Activated CD4-positive, alpha-beta T cell treated with anti-CD3 and anti-CD28 coated beads, Interleukin-2, amount 50 U/mL, for 4 hours (primary cell): ENCODE results near the gene CATSPER3.

Experiments
- DNase-seq, 2 experiments: peaks; one replicate each; pipeline ENCODE4 v3.0.0-alpha.2; 2020

The CATSPER3 gene

GRCh38 chr5:135046661-135047346 is 79.1 kb downstream of the CATSPER3 start:
- no peak for DNase-seq

DNA sequence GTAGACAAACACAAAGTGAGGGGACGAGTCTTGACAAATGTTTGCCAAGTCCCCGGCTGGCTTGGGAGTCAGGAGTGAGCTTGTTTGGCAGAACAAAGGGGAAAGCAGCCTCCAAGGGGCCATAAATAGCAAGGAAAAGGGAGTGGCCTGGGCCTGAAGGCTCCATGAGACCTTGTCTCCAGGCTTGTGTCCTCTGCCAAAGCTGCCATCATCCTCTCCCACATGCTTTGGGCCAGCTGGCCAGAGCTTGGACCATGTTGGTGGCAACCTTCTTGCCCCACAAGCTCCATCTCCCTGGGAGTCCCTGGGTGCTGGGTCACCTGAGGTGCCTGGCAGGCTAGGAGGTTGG is 79.6 kb downstream of the CATSPER3 start:
- DNase-seq = no peak

GRCh38 chr5:135048286-135048685 is 80.6 kb downstream of the CATSPER3 start:
- no peak for DNase-seq

GRCh38 chr5:135048930-135049329 is 81.2 kb downstream of the CATSPER3 start:
- DNase-seq = no peak

DNA sequence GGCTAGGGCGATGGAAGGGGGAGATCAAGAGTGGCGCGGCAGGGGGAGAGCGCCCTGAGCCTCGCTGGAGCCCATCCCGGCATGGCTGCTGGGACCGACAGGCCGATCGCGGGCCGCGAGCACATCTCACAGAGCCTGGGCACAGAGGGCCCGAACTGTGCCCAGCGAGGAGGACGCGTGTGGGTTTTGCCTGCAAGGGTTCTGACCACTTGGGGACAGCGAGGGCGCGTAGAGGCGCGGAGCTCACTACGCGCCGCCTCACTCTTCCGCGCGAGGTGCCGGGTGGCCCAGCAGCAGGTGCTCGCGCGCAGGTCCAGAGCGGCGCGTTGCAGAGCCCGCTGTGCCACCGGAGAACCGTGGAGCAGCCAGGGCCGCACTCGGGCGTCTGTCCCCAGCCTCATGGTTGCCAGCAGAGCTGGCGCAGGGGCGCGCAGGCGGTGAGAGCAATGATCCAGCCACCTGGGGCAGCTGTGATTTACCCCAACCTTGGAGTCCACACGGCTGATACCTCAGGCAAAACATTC is 82.6 kb downstream of the CATSPER3 start:
- no peak for DNase-seq

DNA sequence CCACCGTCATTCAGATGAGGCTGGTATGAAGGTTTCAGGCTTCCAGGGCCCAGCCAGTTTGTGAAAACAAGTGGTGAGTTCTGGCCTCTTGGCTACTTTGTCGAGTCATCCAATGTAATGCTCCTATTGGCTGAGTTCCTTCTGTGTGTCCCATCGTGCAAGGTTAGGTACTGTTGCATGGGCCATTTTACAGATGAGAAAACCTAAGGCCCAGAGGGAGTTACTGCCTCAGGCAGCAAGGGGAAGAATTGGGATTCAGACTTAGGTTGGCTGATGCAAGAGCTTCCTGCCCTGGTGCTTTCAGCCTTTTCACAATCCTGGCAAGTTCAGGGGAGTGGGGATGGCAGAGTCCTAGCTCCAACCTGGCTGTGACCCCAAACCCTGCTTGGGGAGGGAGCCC is 83.7 kb downstream of the CATSPER3 start:
- DNase-seq = no peak

DNA sequence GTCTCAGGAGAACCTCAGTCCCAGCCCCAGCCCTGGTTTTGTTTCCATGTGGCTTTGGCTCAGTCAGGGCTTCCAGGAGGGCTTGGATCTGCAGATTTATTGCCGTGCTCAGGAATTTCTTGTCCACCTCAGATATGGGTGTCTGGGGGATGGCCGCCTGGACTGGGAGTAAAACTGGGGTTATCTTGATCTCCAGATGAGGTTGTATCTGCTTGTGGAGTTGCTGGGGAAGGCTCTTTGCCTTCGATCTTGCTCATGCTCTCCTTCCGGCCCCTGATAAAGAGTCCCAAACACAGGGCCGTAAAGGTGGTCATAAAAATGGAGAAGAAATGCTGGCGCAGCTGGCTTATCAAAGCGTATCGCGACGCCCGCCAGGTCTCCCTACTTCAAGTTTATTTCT is 84.2 kb downstream of the CATSPER3 start:
- no peak for DNase-seq

GRCh38 chr5:135052511-135053145 is 84.9 kb downstream of the CATSPER3 start:
- no peak for DNase-seq

DNA sequence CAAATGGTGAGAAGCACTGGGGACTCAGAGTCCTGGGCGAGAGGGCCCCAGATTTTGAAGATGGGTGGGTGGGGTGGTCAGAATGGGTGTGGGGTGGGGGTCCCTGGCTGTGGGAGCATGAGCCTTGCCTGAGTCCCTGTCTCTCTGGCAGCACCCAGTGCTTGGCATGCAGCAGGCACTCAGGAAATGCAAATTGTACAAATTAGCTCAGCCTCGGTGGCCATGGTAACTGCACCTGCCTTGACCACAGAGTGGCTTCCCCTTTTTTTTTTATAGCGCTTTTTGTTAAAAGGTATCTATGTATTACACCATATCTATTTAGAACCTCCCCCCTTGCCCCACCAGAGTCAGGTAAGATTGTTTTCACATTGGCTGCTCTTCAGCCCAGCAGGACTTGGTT is 85.6 kb downstream of the CATSPER3 start:
- DNase-seq = no peak

GRCh38 chr5:135053989-135054388 is 86.3 kb downstream of the CATSPER3 start:
- no peak for DNase-seq

GRCh38 chr5:135054546-135054945 is 86.8 kb downstream of the CATSPER3 start:
- no peak for DNase-seq

DNA sequence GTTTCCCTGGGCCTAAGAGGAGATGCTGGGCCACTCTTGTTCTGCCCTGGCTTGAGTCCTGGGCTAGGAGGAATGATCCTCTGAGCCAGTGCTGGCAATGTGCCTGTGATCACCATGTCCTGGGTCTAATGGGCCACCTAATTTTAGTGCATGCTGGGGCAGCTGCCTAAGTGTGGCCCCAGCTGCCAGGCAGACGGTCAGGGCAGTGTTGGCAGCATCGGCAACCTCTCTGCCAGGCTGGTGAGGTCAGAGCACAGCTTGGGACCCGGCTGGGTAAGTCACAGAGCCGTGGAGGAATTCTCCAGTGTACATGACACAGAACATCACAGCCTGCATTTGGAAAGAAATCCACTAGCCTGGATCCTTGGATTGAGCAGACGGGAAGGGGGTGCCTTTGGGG is 87.7 kb downstream of the CATSPER3 start:
- DNase-seq = no peak

- DNase-seq = no peak
Observed at GRCh38 chr5:135056316-135057030, 88.8 kb downstream of the CATSPER3 start.

- DNase-seq = no peak
Observed at GRCh38 chr5:135057233-135057632, 89.5 kb downstream of the CATSPER3 start.

DNA sequence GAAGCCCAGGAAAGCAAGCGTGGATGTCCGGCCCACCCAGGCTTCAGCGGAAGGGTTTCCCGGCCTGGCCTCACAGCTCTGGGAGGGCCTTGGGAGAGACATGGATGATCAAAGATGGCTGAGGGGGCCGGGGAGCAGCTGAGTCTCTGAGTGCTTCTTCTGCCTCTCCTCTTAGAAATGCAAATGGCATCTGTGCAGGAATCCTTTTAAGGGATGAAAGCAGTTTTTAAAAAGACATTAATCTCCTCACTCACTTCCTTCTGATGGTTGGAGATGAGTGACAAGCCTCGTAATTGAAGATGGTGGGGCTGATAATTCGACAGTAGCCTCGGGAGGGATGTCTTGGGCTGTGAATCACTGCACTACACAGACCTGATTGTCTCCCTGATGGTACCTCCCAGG is 90.6 kb downstream of the CATSPER3 start:
- DNase-seq = no peak

DNA sequence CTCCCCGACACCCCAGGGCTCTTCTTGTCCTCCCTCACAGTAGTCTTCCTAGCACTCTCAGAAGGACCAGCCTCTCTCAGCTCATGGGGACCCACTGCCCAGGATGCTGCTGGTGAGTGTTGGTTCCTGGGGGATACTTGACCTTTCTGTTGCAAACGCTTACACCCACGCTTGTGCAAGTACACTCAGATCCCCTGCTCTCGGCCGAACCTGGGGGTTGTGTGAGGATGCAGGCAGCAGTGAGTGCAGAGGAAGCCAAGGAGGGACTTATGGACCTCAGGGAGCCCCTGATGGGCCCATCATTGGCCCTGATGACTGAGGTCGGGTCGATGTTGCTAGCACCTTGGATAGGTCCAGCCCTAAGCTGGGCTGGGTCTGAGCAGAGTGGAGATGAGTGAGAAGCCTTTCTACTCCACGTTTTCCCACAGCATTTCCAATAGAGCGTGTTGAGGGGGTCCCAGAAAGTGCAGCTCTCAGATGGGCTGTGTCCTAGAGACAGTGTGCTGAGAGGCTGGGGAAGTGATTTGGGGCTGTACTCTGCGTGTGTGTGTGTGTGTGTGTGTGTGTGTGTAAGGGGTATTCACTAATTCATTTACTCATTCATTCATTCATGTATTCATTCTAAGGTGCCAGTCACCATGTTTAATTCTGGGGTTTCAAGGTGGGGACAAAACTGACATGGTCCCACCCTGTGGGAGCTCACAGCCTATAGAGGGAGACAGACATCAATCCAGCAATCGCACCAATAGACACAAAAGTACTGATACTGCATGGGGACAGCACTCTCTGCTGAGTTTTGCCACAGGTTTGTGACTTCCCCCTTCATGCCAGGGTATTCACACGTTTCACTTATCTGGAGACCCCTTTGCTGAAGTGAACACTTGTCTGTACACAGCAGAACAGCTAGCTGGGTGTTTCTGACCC is 91.6 kb downstream of the CATSPER3 start:
- no peak for DNase-seq

DNA sequence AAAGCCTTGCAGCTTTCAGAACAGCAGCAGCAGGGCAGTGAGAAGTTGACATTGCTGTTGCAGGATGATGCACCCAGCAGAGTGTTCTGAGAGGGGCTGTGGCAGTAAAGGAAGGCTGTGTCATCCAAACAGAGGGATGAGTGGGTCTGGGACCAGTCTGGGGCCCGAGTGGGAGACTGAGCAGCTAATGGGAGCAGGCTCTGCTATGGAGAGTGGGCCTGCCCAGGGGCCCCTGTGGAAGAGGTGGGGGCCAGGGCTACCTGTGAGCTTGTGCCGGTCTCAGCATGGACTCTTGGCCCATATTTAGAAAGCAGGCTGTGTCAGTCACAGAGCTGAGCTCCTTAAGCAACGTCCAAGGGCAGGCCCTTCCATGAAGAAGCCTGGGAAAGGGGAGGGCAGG is 92.3 kb downstream of the CATSPER3 start:
- DNase-seq = no peak

DNA sequence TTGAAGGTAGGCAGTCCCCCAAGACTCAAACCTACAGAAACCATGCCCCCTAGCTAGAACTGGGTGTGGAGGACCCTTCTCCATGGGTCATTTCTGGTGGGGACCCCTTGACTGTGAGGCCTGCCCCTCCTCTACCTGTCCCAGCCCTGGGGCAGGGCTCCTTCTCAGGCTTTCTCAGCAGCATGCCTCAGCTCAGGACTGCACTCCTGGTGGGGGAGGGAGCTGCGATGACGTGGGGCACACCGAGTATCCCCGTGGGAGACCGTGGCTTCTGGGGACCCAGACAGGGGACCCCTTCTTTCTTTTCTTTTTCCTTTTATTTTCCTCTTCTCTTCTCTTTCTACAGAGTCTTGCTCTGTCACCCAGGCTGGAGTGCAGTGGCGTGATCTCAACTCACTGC is 93.3 kb downstream of the CATSPER3 start:
- DNase-seq = no peak
